Frontal cortex (tissue), 4 donors: ENCODE results near the gene FLT1. TPM values are rescaled to one million over a fixed set of nuclear protein-coding genes. Genes with fewer than 3 reads are reported as not detected.

Experiments
- DNase-seq, 2 donors: peaks; one replicate each; pipeline ENCODE4 v3.0.0; 2012; ENCODE audit warnings: low spot score in 2 of 2
- FAIRE-seq: peaks from 2 replicates; lab custom pipeline; 2012; peaks lifted over from hg19 to GRCh38; lab: Jason Lieb, UNC
- total RNA-seq: library from RNA; depleted of rRNA; stranded (reverse); fragments of >200 nt; gene quantifications from one replicate; pipeline ENCODE4 v1.2.3, GENCODE V29; 2014
- donor health status: control.
- donor health status: control.
- donor health status: control.

Gene FLT1
- total RNA-seq, 1 donor from 2014 or later: 9.8 TPM

DNA sequence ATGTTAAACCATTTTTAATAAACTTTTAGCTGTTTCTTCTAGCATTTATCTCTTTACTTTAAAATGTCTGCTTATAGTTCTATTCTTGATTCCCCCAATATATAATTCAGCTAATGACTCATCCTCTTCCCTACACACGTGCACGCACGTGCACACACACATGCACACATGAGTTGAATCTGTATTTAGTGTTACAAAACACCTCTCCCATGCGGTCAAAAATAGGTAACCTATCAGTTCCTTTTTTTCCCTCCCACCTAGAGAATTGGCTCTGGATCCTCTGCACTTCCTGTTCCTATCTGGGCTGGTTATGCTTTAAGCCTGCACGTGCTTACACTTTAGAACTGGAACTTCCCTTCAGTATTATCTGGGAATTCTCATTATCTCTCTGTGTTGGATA lies 212.5 kb downstream of the FLT1 start:
- FAIRE-seq: no peak

DNA sequence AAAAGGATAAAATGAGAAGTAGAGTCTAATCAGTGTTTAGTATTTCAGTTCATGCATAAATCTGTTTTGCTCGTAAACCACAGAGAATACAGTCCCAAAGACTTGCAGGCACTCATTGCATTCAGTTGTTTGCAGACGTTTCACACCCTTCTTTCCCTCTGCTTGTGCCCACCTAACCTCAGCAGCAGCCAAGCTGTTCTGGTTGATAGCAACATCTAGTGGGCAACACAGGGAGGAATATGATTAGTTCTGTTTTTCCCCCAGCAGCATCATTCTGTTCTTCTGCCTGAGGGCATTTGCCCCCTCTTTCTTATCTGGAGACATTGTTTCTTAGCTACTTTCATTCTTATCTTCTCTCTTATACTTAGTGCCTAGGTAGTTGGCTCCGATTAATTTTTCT lies 221.0 kb downstream of the FLT1 start:
- FAIRE-seq (no peak), DNase-seq (no peak)

More for the DNA sequence above, 212.5 kb downstream of the FLT1 start:
- DNase-seq: no peak

DNA sequence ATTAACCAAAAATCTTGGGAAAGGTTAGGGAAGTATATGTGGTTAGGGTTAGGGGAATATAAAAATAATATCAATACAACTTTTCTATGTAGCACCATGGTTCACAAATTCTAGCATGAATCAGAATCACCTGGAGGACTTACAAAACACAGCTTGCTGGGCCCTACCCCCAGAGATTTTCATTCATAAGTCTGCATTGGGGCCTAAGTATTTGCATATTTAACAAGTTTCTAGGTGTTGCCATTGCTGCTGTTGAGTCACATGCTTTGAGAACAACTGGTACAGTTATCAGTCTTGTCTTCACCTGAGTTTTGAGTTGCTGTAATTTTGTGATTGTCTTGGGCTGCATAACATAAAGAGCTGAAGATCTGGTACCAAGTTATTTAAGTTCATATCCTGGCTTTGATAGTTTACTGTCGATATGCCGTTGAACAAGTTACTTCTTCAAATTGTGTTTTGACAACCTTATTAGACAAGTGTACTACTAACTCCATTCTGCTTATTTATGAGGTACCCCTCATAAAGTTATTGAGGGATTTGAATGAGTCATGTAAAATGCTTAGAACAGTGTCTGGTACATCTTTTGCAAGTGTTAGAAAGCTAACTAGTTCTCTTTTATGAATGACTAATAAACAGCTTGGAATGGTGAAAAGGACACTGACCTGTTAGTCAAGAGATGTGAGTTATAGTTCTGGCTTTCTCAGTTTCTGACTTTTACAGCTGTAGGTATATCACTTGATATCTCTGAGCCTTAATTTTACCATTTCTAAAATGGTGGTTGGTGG lies 223.7 kb downstream of the FLT1 start:
- no peak for FAIRE-seq
- DNase-seq: no peak

DNA sequence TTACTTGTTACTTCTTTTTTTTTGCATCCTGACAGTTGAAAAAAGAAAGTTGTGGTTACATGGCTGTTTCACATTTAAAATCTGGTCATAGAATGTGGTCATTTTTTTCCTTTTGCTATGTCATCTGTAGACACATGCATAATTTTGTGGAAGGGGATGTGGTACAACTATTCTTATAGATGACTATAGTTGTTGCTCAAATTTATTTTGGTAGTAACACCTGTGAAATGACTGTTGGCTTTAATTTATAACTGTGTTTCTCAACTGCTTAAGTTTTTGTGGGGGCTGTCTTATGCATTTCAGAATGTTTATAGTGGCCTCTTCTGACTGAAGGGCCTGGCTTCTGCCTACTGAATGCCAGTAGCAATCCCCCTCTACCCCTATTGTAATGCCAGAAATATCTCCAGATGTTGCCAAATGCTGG lies 226.1 kb downstream of the FLT1 start:
- DNase-seq: no peak
- no peak for FAIRE-seq

DNA sequence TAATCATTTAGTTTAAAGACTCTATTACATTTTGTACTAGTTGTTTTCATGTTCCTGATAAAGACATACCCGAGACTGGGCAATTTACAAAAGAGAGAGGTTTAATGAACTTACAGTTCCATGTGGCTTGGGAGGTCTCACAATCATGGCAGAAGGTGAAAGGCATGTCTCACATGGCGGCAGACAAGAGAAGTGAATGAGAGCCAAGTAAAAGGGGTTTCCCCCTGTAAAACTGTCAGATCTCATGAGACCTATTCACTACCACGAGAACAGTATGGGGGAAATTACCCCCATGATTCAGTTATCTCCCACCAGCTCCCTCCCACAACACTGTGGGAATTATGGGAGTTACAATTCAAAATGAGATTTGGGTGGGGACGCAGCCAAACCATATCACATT lies 227.4 kb downstream of the FLT1 start:
- no peak for DNase-seq

DNA sequence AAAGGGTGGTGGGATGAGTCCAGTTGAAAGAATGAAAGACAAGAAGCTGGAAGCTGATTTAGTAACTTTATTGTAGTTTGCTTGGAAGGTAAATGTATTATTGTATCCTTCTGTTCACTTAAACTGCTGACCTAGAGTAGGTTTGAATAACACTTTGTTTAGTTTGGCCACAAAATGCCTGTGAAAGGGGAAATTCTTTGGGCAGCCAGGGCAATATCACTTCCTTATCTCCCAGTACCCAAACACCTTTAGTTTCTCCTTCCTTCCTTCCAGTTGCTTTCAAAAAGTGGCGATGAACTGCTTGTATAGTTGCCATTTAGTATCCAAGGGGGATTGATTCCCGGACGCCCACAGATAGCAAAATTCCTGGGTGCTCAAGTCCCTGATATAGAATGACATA lies 236.5 kb downstream of the FLT1 start:
- DNase-seq (no peak), FAIRE-seq (no peak)

More for the DNA sequence above, 227.4 kb downstream of the FLT1 start:
- no peak for FAIRE-seq

DNA sequence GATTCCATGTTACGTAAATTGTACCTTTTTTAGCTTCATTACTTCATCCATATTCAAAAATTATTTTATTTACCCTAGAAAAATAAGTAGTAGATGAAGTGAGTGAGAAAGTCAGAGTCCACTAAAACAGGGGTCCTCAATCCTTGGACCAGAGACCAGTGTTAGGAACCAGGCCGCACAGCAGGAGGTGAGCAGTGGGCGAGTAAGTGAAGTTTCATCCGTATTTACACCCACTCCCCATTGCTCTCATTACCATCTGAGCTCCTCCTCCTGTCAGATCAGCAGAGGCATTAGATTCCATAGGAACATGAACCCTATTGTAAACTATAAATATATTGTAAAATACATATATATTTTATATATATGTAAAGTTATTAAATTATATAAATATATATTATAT lies 237.6 kb downstream of the FLT1 start:
- DNase-seq (no peak), FAIRE-seq (no peak)

DNA sequence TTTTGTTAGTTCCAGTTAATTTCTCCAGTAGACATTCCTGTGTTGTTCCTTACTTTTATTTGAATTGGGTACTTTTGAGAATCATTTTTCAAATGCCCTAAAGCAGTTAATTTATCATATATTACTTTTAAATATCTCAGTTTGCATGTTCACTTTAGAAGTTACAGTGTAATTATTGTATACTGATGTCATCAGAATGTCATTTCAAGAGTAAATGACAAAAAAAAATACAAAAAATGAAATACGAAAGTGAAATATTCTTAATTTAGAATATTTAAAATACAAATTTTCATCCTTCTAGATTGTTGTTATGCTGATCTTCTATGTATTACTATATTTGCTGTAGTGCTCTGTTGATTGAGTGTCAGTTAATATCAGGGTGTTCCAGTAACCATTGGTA lies 242.4 kb downstream of the FLT1 start:
- DNase-seq: no peak
- FAIRE-seq: peak; percentile 13

DNA sequence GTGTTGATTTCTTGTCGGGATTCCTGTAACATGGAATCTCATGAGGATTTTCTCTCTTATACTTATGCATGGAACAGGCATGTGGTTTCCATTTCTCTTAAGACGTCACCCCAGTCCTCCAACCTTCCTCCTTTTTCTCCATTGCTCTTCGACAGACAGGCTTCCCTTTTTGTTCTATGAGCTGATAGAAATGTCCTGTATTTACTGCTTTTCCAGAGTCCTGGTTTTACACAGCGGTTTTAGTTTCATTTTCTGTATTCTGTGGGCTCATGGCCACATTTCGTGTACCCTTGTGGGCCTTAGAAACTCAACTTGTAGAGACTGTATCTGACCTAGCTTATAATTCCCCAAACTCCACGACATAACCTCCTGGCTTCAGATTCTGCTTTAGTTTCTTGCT lies 243.5 kb downstream of the FLT1 start:
- FAIRE-seq (no peak), DNase-seq (no peak)

DNA sequence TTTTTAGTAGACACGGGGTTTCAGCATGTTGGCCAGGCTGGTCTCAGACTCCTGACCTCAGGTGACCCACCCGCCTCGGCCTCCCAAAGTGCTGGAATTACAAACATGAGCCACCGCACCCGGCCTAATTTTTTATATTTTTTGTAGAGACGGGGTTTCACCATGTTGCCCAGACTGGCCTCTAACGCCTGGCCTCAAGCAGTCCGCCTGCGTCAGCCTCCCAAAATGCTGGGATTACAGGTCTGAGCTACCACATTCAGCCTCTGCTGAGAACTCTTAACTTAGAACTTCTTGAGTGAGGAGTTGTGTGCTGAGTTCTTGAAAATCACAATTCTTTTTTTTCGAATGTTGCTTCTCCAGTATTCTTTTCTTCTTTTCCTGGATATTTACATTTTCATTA lies 244.4 kb downstream of the FLT1 start:
- DNase-seq: no peak
- FAIRE-seq: no peak

Other genes with a start within 250 kb of the FLT1 start
- gene POMP, start 164.0 kb upstream of the FLT1 start, total RNA-seq: 46.5 TPM
- 2.9 TPM for gene SLC46A3, start 223.8 kb upstream of the FLT1 start, total RNA-seq